ENCODE results near the gene BTRC.

Gene BTRC

DNA sequence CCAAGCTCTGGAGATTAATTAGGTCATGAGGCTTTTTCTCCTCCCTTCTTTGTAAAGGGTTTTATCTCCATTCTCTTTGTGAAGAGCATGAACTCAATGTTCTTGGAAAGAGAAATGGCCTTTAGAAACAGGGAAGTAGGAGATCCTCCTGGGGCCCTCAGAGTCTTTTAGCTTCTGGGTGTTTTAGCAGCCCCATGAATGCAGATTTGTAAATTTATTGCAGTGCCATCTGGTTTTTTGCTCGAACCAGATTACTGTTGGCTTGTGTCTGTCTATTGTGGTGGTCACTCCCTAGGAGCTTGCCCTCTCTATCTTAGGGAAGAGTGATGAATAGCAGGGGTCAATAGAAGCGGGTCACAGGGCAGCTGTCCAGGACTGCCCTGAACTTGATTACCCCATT, 110.6 kb downstream of the BTRC start:
- Histone ChIP-seq H3K27ac (ENCODE audit: low read depth, low read length) (no peak overlapping the region), H3K4me1 (ENCODE audit: control insufficient read depth, insufficient read depth, low read length) (peaks cover 25% of the 10 kb centered on the region), H3K4me3 (ENCODE audit: low read depth, low read length) (no peak overlapping the region), H3K9ac (ENCODE audit: low read depth, low read length) (no peak overlapping the region), H3K27me3 (ENCODE audit: control insufficient read depth, insufficient read depth, low read length) (no peaks in the 10 kb centered on the region), H3K9me3 (ENCODE audit: control insufficient read depth, insufficient read depth, low read length) (no peaks in the 10 kb centered on the region), H3K36me3 (ENCODE audit: control insufficient read depth, insufficient read depth, low read length) (no peaks in the 10 kb centered on the region)

DNA sequence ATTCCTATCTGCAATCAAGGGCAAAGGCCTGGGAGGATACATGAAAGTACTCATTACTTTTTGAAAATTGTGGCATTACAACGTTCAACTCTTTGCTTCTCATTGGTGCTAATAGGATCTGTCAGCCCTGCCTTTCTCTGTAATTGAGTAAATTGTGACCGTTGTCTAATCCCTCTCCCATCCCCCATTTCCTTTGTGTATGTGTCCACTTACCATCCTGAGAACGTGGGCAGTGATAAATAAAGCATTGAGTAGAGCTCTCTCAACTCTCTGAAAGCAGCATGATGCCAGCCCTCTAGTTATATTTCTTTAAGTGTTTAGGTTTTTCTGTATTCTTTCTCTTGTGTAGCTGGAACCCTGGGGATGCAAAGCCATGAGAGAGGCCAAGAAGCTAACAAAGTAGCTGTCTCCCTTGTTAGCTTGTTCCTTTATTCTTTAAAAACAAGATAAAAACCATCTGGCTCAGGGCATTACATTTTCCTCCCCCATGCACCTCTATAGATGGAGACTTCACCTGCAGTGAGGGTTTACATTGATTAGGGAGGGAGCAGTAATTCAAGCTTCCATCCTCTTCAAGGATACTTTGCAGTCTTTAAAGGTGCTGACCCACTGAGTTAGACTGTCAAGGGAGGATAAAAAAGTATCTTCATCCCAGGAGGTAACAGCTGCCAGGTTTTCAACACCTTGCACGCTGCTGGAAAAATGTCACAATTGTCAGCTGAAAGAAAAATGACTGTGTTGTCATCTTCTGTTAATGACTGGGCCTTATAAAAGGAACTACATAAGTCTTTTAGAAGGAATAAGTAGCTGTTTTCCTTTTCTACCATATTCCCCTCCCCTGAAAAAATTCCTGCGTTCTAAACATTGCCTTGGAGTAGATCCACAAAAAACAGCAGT, 112.3 kb downstream of the BTRC start:
- peak overlapping the region; percentile 49 for H3K27ac ChIP-seq (ENCODE audit: low read depth, low read length)
- H3K36me3 ChIP-seq (ENCODE audit: control insufficient read depth, insufficient read depth, low read length): no peaks in the 10 kb centered on the region
- no peak overlapping the region for H3K4me3 ChIP-seq (ENCODE audit: low read depth, low read length)

DNA sequence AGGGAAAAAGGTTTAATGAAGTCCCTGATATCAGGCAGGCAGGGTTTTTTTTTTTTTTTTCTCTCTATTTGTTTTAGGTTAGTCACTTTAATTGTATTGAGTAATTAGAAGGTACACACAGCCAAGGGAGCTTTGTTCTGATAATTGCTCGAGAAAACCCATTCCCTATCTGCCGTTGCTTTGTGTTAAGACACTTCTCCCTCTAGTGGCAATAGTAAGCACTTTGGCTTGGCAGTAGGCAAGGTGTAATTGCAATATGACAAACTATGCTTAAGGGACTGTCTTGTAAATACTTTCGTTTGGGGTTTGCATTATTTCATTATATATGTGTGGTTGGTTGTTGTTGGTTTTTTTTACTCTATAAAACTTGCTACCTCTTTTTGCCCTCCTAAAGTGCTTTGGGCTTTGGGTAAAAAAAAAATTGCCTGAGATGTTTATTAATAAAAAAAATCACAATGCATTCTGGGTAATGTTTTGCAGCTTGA, 113.4 kb downstream of the BTRC start:
- Histone ChIP-seq H3K27me3 (ENCODE audit: control insufficient read depth, insufficient read depth, low read length) (no peaks in the 10 kb centered on the region), H3K4me3 (ENCODE audit: low read depth, low read length) (no peak overlapping the region), H3K9ac (ENCODE audit: low read depth, low read length) (no peak overlapping the region), H3K36me3 (ENCODE audit: control insufficient read depth, insufficient read depth, low read length) (no peaks in the 10 kb centered on the region), H3K4me1 (ENCODE audit: control insufficient read depth, insufficient read depth, low read length) (peaks cover 25% of the 10 kb centered on the region), H3K9me3 (ENCODE audit: control insufficient read depth, insufficient read depth, low read length) (no peaks in the 10 kb centered on the region), H3K27ac (ENCODE audit: low read depth, low read length) (no peak overlapping the region)

More for the DNA sequence above, 112.3 kb downstream of the BTRC start:
- H3K9ac ChIP-seq (ENCODE audit: low read depth, low read length): no peak overlapping the region
- no peaks in the 10 kb centered on the region for H3K27me3 ChIP-seq (ENCODE audit: control insufficient read depth, insufficient read depth, low read length)
- peaks cover 25% of the 10 kb centered on the region for H3K4me1 ChIP-seq (ENCODE audit: control insufficient read depth, insufficient read depth, low read length)
- H3K9me3 ChIP-seq (ENCODE audit: control insufficient read depth, insufficient read depth, low read length): no peaks in the 10 kb centered on the region

DNA sequence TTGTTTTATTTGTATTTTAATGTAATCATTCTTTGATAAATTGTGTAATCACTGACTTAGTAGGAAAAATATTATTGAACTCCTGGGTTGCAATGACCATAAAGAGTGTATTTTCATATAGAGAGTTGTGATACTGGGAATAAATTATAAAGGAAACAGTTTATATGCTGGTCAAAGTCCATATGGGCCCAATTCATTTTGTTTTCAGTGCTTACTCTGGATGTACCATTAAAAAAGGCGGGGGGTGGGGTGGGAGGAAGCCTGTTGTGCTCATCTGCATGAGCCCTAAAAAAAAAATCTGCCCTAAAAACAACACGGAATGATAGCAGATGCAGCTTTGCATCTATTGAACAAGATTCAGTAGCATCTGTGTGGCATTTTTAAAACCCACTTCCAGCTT, 114.2 kb downstream of the BTRC start:
- H3K9ac ChIP-seq (ENCODE audit: low read depth, low read length): no peak overlapping the region
- H3K4me3 ChIP-seq (ENCODE audit: low read depth, low read length): no peak overlapping the region
- no peaks in the 10 kb centered on the region for H3K9me3 ChIP-seq (ENCODE audit: control insufficient read depth, insufficient read depth, low read length)
- H3K27me3 ChIP-seq (ENCODE audit: control insufficient read depth, insufficient read depth, low read length): no peaks in the 10 kb centered on the region
- H3K27ac ChIP-seq (ENCODE audit: low read depth, low read length): no peak overlapping the region
- H3K4me1 ChIP-seq (ENCODE audit: control insufficient read depth, insufficient read depth, low read length): peaks cover 25% of the 10 kb centered on the region
- no peaks in the 10 kb centered on the region for H3K36me3 ChIP-seq (ENCODE audit: control insufficient read depth, insufficient read depth, low read length)

DNA sequence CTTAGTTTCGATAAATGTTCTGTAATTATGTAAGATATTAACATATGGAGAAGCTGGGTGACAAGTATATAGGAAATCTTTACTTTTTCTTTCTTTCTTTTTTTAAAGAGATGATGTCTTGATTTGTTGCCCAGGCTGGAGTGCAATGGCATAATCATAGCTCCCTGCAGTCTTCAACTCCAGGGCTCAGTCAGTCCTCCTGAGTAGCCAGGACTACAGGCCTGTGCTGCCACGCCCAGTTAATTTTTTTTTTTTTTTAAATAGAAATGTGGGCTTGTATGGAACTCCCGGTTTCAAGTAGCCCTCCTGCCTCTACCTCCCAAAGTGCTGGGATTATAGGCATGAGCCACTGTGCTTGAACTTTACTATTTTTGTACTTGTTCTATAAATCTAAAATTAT, 122.4 kb downstream of the BTRC start:
- H3K27ac ChIP-seq (ENCODE audit: low read depth, low read length): no peak overlapping the region
- no peaks in the 10 kb centered on the region for H3K27me3 ChIP-seq (ENCODE audit: control insufficient read depth, insufficient read depth, low read length)
- peaks cover 5% of the 10 kb centered on the region; the same call in 1 of the 2 replicates for H3K36me3 ChIP-seq (ENCODE audit: control insufficient read depth, insufficient read depth, low read length)
- H3K4me3 ChIP-seq (ENCODE audit: low read depth, low read length): no peak overlapping the region
- H3K9ac ChIP-seq (ENCODE audit: low read depth, low read length): no peak overlapping the region
- no peaks in the 10 kb centered on the region for H3K4me1 ChIP-seq (ENCODE audit: control insufficient read depth, insufficient read depth, low read length)
- H3K9me3 ChIP-seq (ENCODE audit: control insufficient read depth, insufficient read depth, low read length): no peaks in the 10 kb centered on the region

DNA sequence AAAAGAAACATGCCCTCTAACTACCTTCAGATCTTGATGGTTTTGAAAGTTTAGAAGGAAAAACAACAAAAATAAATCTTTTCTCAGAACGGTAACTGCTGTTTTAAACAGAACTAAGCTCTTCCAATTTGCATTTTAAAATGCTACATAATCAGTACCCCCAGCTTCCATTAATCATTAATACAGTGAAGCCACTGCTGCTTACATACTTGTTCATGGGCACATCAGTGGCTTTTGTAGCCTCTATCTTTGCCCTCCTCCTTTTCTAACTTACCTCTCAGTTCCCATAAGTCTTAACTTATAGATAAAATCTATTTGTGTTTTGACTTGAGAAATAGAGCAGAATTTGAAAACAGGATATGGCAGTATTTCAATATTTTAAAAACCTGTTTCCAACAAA, 125.0 kb downstream of the BTRC start:
- Histone ChIP-seq H3K4me3 (ENCODE audit: low read depth, low read length) (no peak overlapping the region), H3K9me3 (ENCODE audit: control insufficient read depth, insufficient read depth, low read length) (no peaks in the 10 kb centered on the region), H3K27me3 (ENCODE audit: control insufficient read depth, insufficient read depth, low read length) (no peaks in the 10 kb centered on the region), H3K4me1 (ENCODE audit: control insufficient read depth, insufficient read depth, low read length) (no peaks in the 10 kb centered on the region), H3K36me3 (ENCODE audit: control insufficient read depth, insufficient read depth, low read length) (peaks cover 5% of the 10 kb centered on the region; the same call in 1 of the 2 replicates), H3K9ac (ENCODE audit: low read depth, low read length) (no peak overlapping the region), H3K27ac (ENCODE audit: low read depth, low read length) (no peak overlapping the region)

DNA sequence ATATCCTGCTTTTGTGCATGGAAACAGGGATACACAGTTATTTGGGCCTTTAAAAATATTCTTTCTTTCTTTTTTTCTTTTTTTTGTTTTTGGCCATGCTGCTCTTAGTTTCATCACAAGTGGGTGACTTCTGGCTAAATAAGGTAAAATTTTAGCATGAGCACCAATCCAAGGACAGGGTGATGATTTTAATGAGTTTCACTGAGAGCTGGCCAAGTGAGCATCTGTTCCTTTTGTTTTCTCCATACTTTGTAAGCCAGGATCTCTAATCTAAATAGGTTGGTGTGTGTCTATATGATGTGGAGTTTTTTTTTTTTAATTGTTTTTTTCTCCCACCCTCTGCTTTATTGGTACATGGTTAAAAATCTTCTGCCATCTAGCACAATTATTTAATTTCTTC, 127.3 kb downstream of the BTRC start:
- H3K9ac ChIP-seq (ENCODE audit: low read depth, low read length): no peak overlapping the region
- H3K9me3 ChIP-seq (ENCODE audit: control insufficient read depth, insufficient read depth, low read length): no peaks in the 10 kb centered on the region
- H3K27ac ChIP-seq (ENCODE audit: low read depth, low read length): no peak overlapping the region
- H3K27me3 ChIP-seq (ENCODE audit: control insufficient read depth, insufficient read depth, low read length): no peaks in the 10 kb centered on the region
- no peak overlapping the region for H3K4me3 ChIP-seq (ENCODE audit: low read depth, low read length)
- H3K4me1 ChIP-seq (ENCODE audit: control insufficient read depth, insufficient read depth, low read length): peaks cover 13% of the 10 kb centered on the region
- peaks cover 5% of the 10 kb centered on the region; the same call in 1 of the 2 replicates for H3K36me3 ChIP-seq (ENCODE audit: control insufficient read depth, insufficient read depth, low read length)

DNA sequence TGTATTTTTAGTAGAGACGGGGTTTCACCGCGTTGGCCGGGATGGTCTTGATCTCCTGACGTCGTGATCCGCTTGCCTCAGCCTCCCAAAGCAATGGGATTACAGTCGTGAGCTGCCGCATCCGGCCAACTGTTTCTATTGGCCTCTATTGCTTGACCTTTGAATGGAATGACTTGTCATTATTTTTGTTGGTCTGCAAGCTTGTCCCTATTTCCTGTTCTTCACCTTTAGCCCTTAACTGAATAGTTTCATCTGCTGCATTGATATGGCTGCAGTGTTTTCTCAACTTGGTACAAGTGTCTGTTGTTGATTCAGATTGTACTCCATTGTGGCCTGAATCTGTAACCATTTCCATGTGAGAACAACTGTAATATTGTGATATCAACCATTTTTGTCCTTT, 128.6 kb downstream of the BTRC start:
- Histone ChIP-seq H3K4me3 (ENCODE audit: low read depth, low read length) (no peak overlapping the region), H3K9ac (ENCODE audit: low read depth, low read length) (no peak overlapping the region), H3K27ac (ENCODE audit: low read depth, low read length) (no peak overlapping the region), H3K9me3 (ENCODE audit: control insufficient read depth, insufficient read depth, low read length) (no peaks in the 10 kb centered on the region), H3K36me3 (ENCODE audit: control insufficient read depth, insufficient read depth, low read length) (peaks cover 5% of the 10 kb centered on the region; the same call in 1 of the 2 replicates), H3K4me1 (ENCODE audit: control insufficient read depth, insufficient read depth, low read length) (peaks cover 24% of the 10 kb centered on the region), H3K27me3 (ENCODE audit: control insufficient read depth, insufficient read depth, low read length) (no peaks in the 10 kb centered on the region)

DNA sequence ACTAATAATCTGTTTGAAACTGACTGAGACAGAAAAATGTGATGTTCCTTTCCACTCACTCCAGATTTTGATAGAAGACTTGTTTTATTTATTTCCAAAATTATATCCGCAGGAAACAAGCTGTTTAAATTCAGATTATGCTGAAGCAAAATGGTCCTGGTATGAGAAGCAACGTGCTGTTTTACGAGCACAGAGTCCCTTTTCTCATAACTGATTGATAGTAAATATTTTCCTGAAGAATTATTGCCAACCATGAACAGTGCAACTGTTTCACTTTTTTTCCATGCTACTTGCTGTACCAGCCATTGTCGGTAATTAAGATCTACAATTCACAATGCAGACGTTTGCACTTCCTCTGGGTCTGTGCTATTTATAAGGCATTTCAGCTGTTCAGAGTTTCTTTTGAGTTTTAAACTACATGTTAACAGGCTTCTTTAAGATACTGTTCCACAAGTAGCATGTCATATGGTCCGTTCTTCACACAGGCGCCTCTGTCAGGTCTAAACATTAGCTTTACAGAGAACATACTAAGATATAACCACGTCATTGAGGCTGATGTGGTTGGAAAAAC, 130.3 kb downstream of the BTRC start:
- Histone ChIP-seq H3K27ac (ENCODE audit: low read depth, low read length) (no peak overlapping the region), H3K4me3 (ENCODE audit: low read depth, low read length) (no peak overlapping the region), H3K9ac (ENCODE audit: low read depth, low read length) (no peak overlapping the region), H3K4me1 (ENCODE audit: control insufficient read depth, insufficient read depth, low read length) (peaks cover 40% of the 10 kb centered on the region), H3K9me3 (ENCODE audit: control insufficient read depth, insufficient read depth, low read length) (no peaks in the 10 kb centered on the region), H3K36me3 (ENCODE audit: control insufficient read depth, insufficient read depth, low read length) (peaks cover 5% of the 10 kb centered on the region; the same call in 1 of the 2 replicates), H3K27me3 (ENCODE audit: control insufficient read depth, insufficient read depth, low read length) (no peaks in the 10 kb centered on the region)

DNA sequence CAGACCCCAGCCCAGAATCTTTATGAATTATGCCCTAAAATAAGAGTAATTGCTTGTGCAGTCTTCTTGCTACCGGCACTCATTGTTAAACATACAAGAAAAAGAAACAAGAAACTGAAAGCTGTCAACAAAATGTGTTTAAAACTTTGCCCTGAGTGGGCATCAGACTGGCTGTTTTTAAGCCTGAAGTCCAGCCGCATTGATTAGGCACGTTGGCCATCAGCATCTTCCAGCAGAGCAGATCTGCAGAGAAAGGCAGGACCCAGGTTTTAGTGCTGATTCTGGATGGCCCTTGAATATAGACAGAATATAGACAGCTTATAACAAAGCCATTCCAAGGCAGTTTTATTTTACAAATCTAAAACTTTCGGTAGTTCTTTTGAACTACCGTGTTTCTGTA, 131.2 kb downstream of the BTRC start:
- Histone ChIP-seq H3K4me3 (ENCODE audit: low read depth, low read length) (no peak overlapping the region), H3K27ac (ENCODE audit: low read depth, low read length) (no peak overlapping the region), H3K36me3 (ENCODE audit: control insufficient read depth, insufficient read depth, low read length) (no peaks in the 10 kb centered on the region)

More for the DNA sequence above, 131.2 kb downstream of the BTRC start:
- H3K9me3 ChIP-seq (ENCODE audit: control insufficient read depth, insufficient read depth, low read length): no peaks in the 10 kb centered on the region
- H3K9ac ChIP-seq (ENCODE audit: low read depth, low read length): no peak overlapping the region
- peaks cover 47% of the 10 kb centered on the region for H3K4me1 ChIP-seq (ENCODE audit: control insufficient read depth, insufficient read depth, low read length)
- no peaks in the 10 kb centered on the region for H3K27me3 ChIP-seq (ENCODE audit: control insufficient read depth, insufficient read depth, low read length)

All from HUES48 (cell line).